GM10847 (cell line): Measurements from ENCODE around the gene PRR20G.

Source experiments
- POLR2A ChIP-seq: IDR thresholded peaks from 2 replicates; pipeline ENCODE4 v1.6.1; 2011; ENCODE audit not compliant: insufficient read length; ENCODE audit errors: extremely low read depth

The PRR20G gene

GRCh38 chr3:127257351-127257750 is 30.5 kb downstream of the PRR20G start:
- TF ChIP-seq POLR2A, result no peak

GRCh38 chr3:127256733-127257271 is 31.0 kb downstream of the PRR20G start:
- TF ChIP-seq POLR2A, result no peak

DNA sequence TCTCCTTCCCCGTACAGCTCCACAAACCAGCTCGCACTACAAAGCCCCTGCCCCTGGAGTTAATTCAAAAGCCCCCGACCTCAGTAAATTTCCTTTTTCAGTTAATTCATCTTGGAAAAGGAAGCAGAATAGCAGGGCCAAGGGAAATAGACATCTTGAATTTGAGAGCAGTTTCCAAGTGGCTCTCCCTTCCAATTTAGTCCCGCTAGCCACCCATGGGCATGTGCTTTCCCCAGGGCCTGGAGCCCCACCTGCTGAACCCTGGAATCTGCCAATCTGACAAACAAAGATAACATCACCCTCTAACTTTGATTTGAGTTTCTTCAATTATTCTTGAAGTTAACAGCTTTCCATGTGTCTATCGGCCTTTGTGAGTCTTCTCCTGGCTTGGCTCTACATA is 31.7 kb downstream of the PRR20G start:
- TF ChIP-seq POLR2A, result no peak

DNA sequence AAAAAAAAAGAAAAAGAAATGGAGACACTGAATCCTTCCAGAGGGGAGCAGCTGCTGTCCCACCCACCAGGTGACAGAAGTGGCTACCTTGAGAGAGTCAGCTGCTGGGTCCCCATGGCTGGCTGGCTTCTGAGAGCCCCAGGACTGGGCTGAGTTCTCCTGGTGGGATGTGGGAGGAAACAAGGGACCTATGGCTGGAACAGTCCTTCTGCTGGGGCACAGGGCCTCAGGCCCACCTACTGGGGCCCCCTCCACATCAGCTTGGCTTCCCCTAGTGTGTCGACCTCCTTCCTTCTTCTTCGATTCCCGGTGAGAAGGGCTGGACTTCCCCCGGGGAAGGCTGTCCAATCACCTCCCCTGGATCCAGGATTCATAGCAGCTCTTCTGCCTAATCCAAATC is 32.3 kb downstream of the PRR20G start:
- no peak for TF ChIP-seq POLR2A

- TF ChIP-seq POLR2A, result no peak
Measured at GRCh38 chr3:127254730-127255129, 33.1 kb downstream of the PRR20G start.

- no peak for TF ChIP-seq POLR2A
Measured at GRCh38 chr3:127254033-127254644, 33.7 kb downstream of the PRR20G start.

DNA sequence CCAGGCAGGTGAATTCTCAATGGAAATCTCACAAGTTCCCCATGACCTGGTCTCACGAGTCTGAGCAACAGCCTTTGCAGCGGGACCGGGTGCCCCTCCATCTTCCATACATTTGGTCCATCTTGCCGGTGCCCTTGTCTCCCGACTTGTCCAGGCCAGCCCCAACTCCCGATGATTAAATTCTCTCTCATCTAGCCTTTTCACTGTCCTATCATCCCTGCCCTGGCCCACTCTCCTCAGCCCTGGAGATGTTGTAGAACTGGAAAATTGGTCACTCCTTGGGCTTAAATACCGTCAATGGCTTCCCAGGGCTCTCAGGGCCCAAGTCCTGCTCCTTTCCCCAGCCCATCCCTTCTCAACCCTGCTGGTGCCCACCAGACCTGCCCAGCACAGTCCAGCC is 34.4 kb downstream of the PRR20G start:
- no peak for TF ChIP-seq POLR2A

DNA sequence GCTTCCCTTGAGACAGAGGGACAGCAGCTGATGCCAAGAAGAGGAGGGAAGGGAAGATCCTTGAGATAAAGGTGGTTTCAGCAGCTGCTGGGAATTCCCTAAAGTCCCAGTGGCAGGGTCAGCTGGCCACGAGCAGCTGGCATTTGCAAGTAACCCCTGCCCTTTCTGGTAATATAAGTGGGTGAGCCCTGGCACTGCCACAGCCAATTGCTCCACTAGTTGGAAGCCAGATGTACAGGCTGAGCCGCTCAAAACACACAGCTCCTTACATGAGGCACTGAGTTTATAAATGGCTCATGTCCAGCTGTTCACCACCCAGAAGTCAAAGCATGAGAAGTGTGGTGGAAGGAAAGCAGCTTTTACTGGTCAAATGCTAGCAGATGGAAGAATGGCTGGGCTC is 35.4 kb downstream of the PRR20G start:
- no peak for TF ChIP-seq POLR2A

DNA sequence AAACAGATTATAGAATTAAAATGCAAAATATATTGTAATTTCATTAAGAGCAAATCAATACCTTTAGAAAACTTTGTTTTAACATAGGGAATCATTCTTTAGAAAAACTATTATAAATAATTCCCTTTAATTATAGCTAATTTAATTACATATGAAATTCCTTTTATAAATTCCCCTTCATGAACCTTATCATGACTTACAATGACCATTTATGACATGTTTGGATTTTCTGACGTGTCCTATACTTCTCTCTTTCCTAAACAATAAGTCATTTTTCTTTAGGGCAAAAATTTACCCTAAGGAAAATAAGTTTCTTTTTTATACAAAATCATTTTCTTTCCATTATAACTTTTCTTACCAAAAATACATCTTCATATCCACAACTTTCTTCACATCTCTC is 37.8 kb downstream of the PRR20G start:
- no peak for TF ChIP-seq POLR2A

- no peak for TF ChIP-seq POLR2A
Measured at GRCh38 chr3:127247292-127247691, 40.6 kb downstream of the PRR20G start.

GRCh38 chr3:127238602-127239001 is 49.2 kb downstream of the PRR20G start:
- no peak for TF ChIP-seq POLR2A

DNA sequence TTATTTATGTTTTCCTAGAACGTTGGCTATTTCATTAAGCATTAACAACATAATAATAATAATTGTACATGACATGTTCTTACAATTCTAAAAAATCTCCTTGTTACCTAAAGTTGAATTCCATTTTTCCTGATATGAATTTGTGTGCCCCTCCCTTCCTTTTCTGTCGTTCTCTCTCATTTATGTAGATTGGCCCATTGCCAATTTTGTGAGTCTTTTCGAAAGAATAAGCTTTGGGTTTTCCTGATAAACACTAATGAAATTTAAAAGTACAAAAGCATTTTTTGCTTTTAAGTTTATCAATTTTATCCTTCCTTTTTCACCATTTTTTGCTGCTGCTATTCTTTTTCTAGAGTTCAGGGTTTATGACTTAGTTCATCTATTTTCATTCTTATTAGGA is 50.0 kb downstream of the PRR20G start:
- TF ChIP-seq POLR2A, result no peak

DNA sequence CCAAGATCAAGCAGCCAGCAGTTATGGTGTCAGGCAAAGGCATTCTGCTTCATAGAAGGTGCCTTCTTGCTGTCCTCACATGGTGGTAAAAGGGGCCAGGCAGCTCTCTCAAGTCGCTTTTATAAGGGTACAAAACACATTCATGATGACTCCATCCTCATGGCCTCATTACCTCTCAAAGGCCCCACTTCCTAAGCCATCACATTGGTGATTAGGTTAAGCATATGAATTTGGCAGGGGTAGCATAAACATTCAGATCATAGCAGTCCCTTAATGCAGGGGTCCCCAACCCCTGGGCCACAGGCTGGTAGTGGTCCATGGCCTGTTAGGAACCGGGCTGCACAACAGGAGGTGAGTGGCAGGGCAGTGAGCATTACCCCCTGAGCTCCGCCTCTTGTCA is 52.1 kb downstream of the PRR20G start:
- TF ChIP-seq POLR2A, result no peak

GRCh38 chr3:127234778-127235177 is 53.1 kb downstream of the PRR20G start:
- TF ChIP-seq POLR2A, result no peak
